Measurements from ENCODE around the gene TEAD1. TPM values are rescaled to one million over a fixed set of nuclear protein-coding genes. Genes with fewer than 3 reads are reported as not detected.

The TEAD1 gene
- total and polyA plus RNA-seq, 9 of the 15 experiments (the other 6 are each of a cell fraction or from before 2014, with no cell fraction given) = 1.7 to 17.7 (median 10.8) TPM

DNA sequence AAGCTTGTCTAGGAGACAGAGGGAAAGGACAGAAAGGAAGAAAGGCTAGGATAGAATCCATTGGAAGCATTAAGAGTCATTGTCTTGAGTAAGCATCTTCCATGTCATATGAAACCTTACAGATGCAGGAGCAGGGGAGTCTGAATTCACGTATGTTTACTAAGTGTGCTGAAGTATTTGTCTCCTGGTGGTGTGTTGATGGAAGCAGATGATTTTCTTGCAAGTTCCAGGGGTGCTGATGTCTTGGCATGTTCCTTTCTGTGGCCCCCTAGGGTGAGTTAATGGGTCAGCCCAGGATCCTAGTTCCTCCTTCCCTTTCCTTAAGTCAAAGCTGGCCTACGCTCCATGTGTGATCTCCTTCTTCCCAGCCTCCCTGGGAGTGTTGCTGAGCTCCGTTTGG lies 110.2 kb downstream of the TEAD1 start:
- CTCF ChIA-PET (ENCODE audit: low intra/inter-chr PET ratio) = interaction anchor here (0.6 kb wide), 1 partner anchor 10 kb away, joined by 4 read pairs; no protein-coding TSS in a partner anchor

More for the DNA sequence above, 110.2 kb downstream of the TEAD1 start:
- Histone ChIP-seq H3K9me3 (replicated peaks; ENCODE audit: control insufficient read depth, insufficient read depth, low read depth, low read length) (no peaks in the 10 kb centered on the region), H3K9me1 (ENCODE audit: control insufficient read depth, insufficient read depth, low read length) (no peaks in the 10 kb centered on the region), H3K79me2 (ENCODE audit: control insufficient read depth, insufficient read depth, low read length) (no peaks in the 10 kb centered on the region), H3K27me3 (ENCODE audit: control insufficient read depth in 2 of 2, insufficient read depth in 2 of 2, low read length in 2 of 2) (no peaks in the 10 kb centered on the region), H3K27ac (ENCODE audit: extremely low read depth, low read depth, low read length) (no peak overlapping the region), H3K36me3 (ENCODE audit: control insufficient read depth, insufficient read depth, low read length) (no peaks in the 10 kb centered on the region), H3K4me2 (ENCODE audit: insufficient read depth, low read length) (no peak overlapping the region), H3K9ac (ENCODE audit: insufficient read depth in 1 of 2, low read depth in 2 of 2, low read length in 2 of 2) (no peak overlapping the region), H3K4me1 (replicated peaks in 1 of 2; ENCODE audit: control insufficient read depth in 2 of 2, insufficient read depth in 2 of 2, low read length in 2 of 2) (peaks cover 0 to 6% of the 10 kb centered on the region in 2 experiments; a peak in 2 of 5 replicates), H3K4me3 (no peak overlapping the region), H4K20me1 (replicated peaks; ENCODE audit: control insufficient read depth, insufficient read depth, low read length) (no peaks in the 10 kb centered on the region), H2AFZ (ENCODE audit: low read depth, low read length) (no peak overlapping the region)
- ATAC-seq = no peak
- TF ChIP-seq, protein P1, sequence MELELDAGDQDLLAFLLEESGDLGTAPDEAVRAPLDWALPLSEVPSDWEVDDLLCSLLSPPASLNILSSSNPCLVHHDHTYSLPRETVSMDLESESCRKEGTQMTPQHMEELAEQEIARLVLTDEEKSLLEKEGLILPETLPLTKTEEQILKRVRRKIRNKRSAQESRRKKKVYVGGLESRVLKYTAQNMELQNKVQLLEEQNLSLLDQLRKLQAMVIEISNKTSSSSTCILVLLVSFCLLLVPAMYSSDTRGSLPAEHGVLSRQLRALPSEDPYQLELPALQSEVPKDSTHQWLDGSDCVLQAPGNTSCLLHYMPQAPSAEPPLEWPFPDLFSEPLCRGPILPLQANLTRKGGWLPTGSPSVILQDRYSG (tag; conservative IDR thresholded peaks at IDR 0.05; ENCODE audit: low read depth) = no peak
- TF ChIP-seq, protein P2, sequence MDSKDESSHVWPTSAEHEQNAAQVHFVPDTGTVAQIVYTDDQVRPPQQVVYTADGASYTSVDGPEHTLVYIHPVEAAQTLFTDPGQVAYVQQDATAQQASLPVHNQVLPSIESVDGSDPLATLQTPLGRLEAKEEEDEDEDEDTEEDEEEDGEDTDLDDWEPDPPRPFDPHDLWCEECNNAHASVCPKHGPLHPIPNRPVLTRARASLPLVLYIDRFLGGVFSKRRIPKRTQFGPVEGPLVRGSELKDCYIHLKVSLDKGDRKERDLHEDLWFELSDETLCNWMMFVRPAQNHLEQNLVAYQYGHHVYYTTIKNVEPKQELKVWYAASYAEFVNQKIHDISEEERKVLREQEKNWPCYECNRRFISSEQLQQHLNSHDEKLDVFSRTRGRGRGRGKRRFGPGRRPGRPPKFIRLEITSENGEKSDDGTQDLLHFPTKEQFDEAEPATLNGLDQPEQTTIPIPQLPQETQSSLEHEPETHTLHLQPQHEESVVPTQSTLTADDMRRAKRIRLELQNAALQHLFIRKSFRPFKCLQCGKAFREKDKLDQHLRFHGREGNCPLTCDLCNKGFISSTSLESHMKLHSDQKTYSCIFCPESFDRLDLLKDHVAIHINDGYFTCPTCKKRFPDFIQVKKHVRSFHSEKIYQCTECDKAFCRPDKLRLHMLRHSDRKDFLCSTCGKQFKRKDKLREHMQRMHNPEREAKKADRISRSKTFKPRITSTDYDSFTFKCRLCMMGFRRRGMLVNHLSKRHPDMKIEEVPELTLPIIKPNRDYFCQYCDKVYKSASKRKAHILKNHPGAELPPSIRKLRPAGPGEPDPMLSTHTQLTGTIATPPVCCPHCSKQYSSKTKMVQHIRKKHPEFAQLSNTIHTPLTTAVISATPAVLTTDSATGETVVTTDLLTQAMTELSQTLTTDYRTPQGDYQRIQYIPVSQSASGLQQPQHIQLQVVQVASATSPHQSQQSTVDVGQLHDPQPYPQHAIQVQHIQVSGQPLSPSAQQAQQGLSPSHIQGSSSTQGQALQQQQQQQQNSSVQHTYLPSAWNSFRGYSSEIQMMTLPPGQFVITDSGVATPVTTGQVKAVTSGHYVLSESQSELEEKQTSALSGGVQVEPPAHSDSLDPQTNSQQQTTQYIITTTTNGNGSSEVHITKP (IDR thresholded peaks at IDR 0.05; ENCODE audit: partially characterized antibody) = peak; percentile 65
- POLR2A ChIA-PET = interaction anchor here (0.8 kb wide), 1 partner anchor 9 kb away, joined by 3 read pairs; no protein-coding TSS in a partner anchor
- in situ Hi-C loops (cut with MboI) (no loop called here), intact Hi-C loops (cut with micrococcal nuclease) (no loop called here)
- no TSS peak for BruUV-seq (replicated peaks)
- no peak for FAIRE-seq
- WGBS (ENCODE audit: insufficient coverage, low coverage, missing lambda C conversion rate) = 14% methylated on average over 2 of the region's 3 CpGs
- DNase-seq (ENCODE audit: extremely low read depth in 1 of 4, low spot score in 3 of 4) = no peak
